DOHH2 (cell line): Measurements from ENCODE around the gene DYNC1I1.

Experiments
- H3F3A ChIP-seq: fragments of 200-600 bp; sonication (generic), shearing (Covaris generic); 2 replicates; pipeline ENCODE4 v1.6.0; 2016; ENCODE audit warnings: antibody characterized with exemption, mild to moderate bottlenecking; ENCODE audit not compliant: control insufficient read depth, insufficient read depth
- H3K27ac ChIP-seq: fragments of 200-600 bp; sonication (generic); 2 replicates; pipeline ENCODE4 v1.5.1; 2014; ENCODE audit warnings: low read depth, mild to moderate bottlenecking, low read length, moderate library complexity
- H3K27me3 ChIP-seq: fragments of 200-600 bp; sonication (generic); 2 replicates; pipeline ENCODE4 v1.6.1; 2014; ENCODE audit warnings: mild to moderate bottlenecking, low read length, mixed read lengths; ENCODE audit not compliant: control insufficient read depth
- H3K36me3 ChIP-seq: fragments of 200-600 bp; sonication (generic); 2 replicates; pipeline ENCODE4 v1.6.1; 2014; ENCODE audit warnings: mild to moderate bottlenecking, low read length, moderate library complexity, mixed read lengths; ENCODE audit not compliant: control insufficient read depth
- H3K4me1 ChIP-seq: fragments of 200-600 bp; sonication (generic); 2 replicates; pipeline ENCODE4 v1.6.1; 2014; ENCODE audit warnings: mild to moderate bottlenecking, low read length, mixed read lengths; ENCODE audit not compliant: control insufficient read depth
- H3K4me2 ChIP-seq: fragments of 200-600 bp; sonication (generic); 2 replicates; pipeline ENCODE4 v1.6.0; 2014; ENCODE audit warnings: mild to moderate bottlenecking, low read length, moderate library complexity
- H3K4me3 ChIP-seq: fragments of 200-600 bp; sonication (generic); 2 replicates; pipeline ENCODE4 v1.5.1; 2014; ENCODE audit warnings: mild to moderate bottlenecking, low read length, mixed read lengths
- H3K79me2 ChIP-seq: fragments of 200-600 bp; sonication (generic); 2 replicates; pipeline ENCODE4 v1.6.1; 2014; ENCODE audit warnings: mild to moderate bottlenecking, low read length, mixed read lengths; ENCODE audit not compliant: control insufficient read depth
- H3K9me2 ChIP-seq: fragments of 200-600 bp; sonication (generic); replicated peaks from 2 replicates; pipeline ENCODE4 v1.6.1; 2014; ENCODE audit warnings: mild to moderate bottlenecking, low read length, mixed read lengths; ENCODE audit not compliant: control insufficient read depth
- H3K9me3 ChIP-seq: fragments of 200-600 bp; sonication (generic); 2 replicates; pipeline ENCODE4 v1.6.1; 2014; ENCODE audit warnings: antibody characterized with exemption, low read length, mixed read lengths; ENCODE audit not compliant: control insufficient read depth, insufficient read depth
- H4K20me1 ChIP-seq: fragments of 200-600 bp; sonication (generic); 2 replicates; pipeline ENCODE4 v1.6.0; 2014; ENCODE audit warnings: low read depth, mild to moderate bottlenecking, antibody characterized with exemption, low read length, moderate library complexity; ENCODE audit not compliant: control insufficient read depth, insufficient read depth
- CTCF ChIP-seq: fragments of 200-600 bp; sonication (generic); IDR thresholded peaks from one replicate; pipeline ENCODE4 v1.5.1; 2014; ENCODE audit warnings: antibody characterized with exemption, mild to moderate bottlenecking, low read depth, low read length; ENCODE audit not compliant: poor library complexity, severe bottlenecking
- EZH2phosphoT487 ChIP-seq: fragments of 200-600 bp; sonication (generic); IDR thresholded peaks from 2 replicates; pipeline ENCODE4 v1.6.1; 2017; ENCODE audit warnings: borderline replicate concordance, mild to moderate bottlenecking, antibody characterized with exemption, low read length, moderate library complexity, mixed read lengths

The DYNC1I1 gene

GRCh38 chr7:96009148-96009547, 236.8 kb downstream of the DYNC1I1 start:
- Histone ChIP-seq H3K79me2 (no peaks in the 10 kb centered on the region), H3K4me3 (no peak overlapping the region)

GRCh38 chr7:96013836-96014235, 241.5 kb downstream of the DYNC1I1 start:
- Histone ChIP-seq H3K4me3 (no peak overlapping the region), H3K36me3 (no peaks in the 10 kb centered on the region), H3F3A (no peaks in the 10 kb centered on the region), H3K4me2 (no peak overlapping the region), H3K9me2 (no peaks in the 10 kb centered on the region), H3K27ac (no peak overlapping the region), H3K4me1 (no peaks in the 10 kb centered on the region), H3K27me3 (no peaks in the 10 kb centered on the region), H3K9me3 (no peaks in the 10 kb centered on the region), H4K20me1 (no peaks in the 10 kb centered on the region), H3K79me2 (no peaks in the 10 kb centered on the region)
- TF ChIP-seq CTCF (no peak), EZH2phosphoT487 (no peak)

More at GRCh38 chr7:96009148-96009547, 236.8 kb downstream of the DYNC1I1 start:
- Histone ChIP-seq H3K36me3 (no peaks in the 10 kb centered on the region), H3K27ac (no peak overlapping the region), H3K9me2 (no peaks in the 10 kb centered on the region), H3K4me1 (no peaks in the 10 kb centered on the region), H3F3A (no peaks in the 10 kb centered on the region), H4K20me1 (no peaks in the 10 kb centered on the region), H3K27me3 (no peaks in the 10 kb centered on the region), H3K4me2 (no peak overlapping the region), H3K9me3 (no peaks in the 10 kb centered on the region)
- TF ChIP-seq EZH2phosphoT487 (no peak), CTCF (no peak)

- Histone ChIP-seq H3K27me3 (no peaks in the 10 kb centered on the region), H3K27ac (no peak overlapping the region), H3K79me2 (no peaks in the 10 kb centered on the region), H3K9me2 (no peaks in the 10 kb centered on the region), H3K4me3 (no peak overlapping the region), H3K4me1 (no peaks in the 10 kb centered on the region), H3K9me3 (no peaks in the 10 kb centered on the region), H3K4me2 (no peak overlapping the region), H4K20me1 (no peaks in the 10 kb centered on the region), H3F3A (no peaks in the 10 kb centered on the region), H3K36me3 (no peaks in the 10 kb centered on the region)
- TF ChIP-seq EZH2phosphoT487 (no peak), CTCF (no peak)
These were observed 242.3 kb downstream of the DYNC1I1 start for GRCh38 chr7:96014617-96015016.

- Histone ChIP-seq H3K27ac (no peak overlapping the region), H4K20me1 (no peaks in the 10 kb centered on the region), H3F3A (no peaks in the 10 kb centered on the region), H3K4me3 (no peak overlapping the region), H3K9me3 (no peaks in the 10 kb centered on the region), H3K4me1 (no peaks in the 10 kb centered on the region), H3K79me2 (no peaks in the 10 kb centered on the region), H3K36me3 (no peaks in the 10 kb centered on the region), H3K4me2 (no peak overlapping the region), H3K9me2 (no peaks in the 10 kb centered on the region), H3K27me3 (no peaks in the 10 kb centered on the region)
- TF ChIP-seq EZH2phosphoT487 = no peak
- no peak for TF ChIP-seq CTCF
These were observed 243.8 kb downstream of the DYNC1I1 start for GRCh38 chr7:96016056-96016586.
